Measurements from ENCODE around the gene FAM234B. TPM values are rescaled to one million over a fixed set of nuclear protein-coding genes. Genes with fewer than 3 reads are reported as not detected.
"Not testable (repeated sequence)": the region's sequence is repeated elsewhere in the genome, so short reads cannot be mapped to it uniquely, and the experiment has no call there.

The FAM234B gene
- total RNA-seq, 2 experiments from 2014 or later = 7.4 to 7.7 TPM

- Mint-ChIP-seq H3K36me3 (ENCODE audit: low read depth) (no peaks in the 10 kb centered on the region), H3K27ac (no peak overlapping the region), H3K27me3 (ENCODE audit: low read depth) (peaks cover 4% of the 10 kb centered on the region), H3K4me1 (ENCODE audit: low read depth) (no peaks in the 10 kb centered on the region), H3K4me3 (no peak overlapping the region), H3K9me3 (no peaks in the 10 kb centered on the region)
- CTCF ChIA-PET = interaction anchor here (0.6 to 1.6 kb wide), 3 partner anchors 174 to 186 kb away, joined by 3 to 6 read pairs (median 3); no protein-coding TSS in a partner anchor
- no peak for DNase-seq
- intact Hi-C loops (cut with micrococcal nuclease) = no loop called here
Observed at GRCh38 chr12:13026286-13026685, 17.9 kb upstream of the FAM234B start.

GRCh38 chr12:13027032-13027431 is 17.1 kb upstream of the FAM234B start:
- Mint-ChIP-seq H3K4me3 (no peak overlapping the region), H3K27ac (no peak overlapping the region), H3K9me3 (no peaks in the 10 kb centered on the region), H3K36me3 (ENCODE audit: low read depth) (no peaks in the 10 kb centered on the region), H3K27me3 (ENCODE audit: low read depth) (peaks cover 4% of the 10 kb centered on the region), H3K4me1 (ENCODE audit: low read depth) (no peaks in the 10 kb centered on the region)
- DNase-seq = no peak
- CTCF ChIA-PET = no interaction called here
- intact Hi-C loops (cut with micrococcal nuclease) = no loop called here

- DNase-seq = no peak
- Mint-ChIP-seq H3K27ac (no peak overlapping the region), H3K36me3 (ENCODE audit: low read depth) (no peaks in the 10 kb centered on the region), H3K4me3 (no peak overlapping the region), H3K4me1 (ENCODE audit: low read depth) (no peaks in the 10 kb centered on the region), H3K9me3 (no peaks in the 10 kb centered on the region), H3K27me3 (ENCODE audit: low read depth) (peaks cover 4% of the 10 kb centered on the region)
- CTCF ChIA-PET = no interaction called here
- intact Hi-C loops (cut with micrococcal nuclease) = no loop called here
Observed at GRCh38 chr12:13027508-13027907, 16.7 kb upstream of the FAM234B start.

- Mint-ChIP-seq H3K36me3 (ENCODE audit: low read depth) (no peaks in the 10 kb centered on the region), H3K27me3 (ENCODE audit: low read depth) (peaks cover 4% of the 10 kb centered on the region), H3K27ac (no peak overlapping the region), H3K9me3 (no peaks in the 10 kb centered on the region), H3K4me1 (ENCODE audit: low read depth) (no peaks in the 10 kb centered on the region), H3K4me3 (no peak overlapping the region)
- intact Hi-C loops (cut with micrococcal nuclease) = no loop called here
- no peak for DNase-seq
- CTCF ChIA-PET = no interaction called here
Observed at GRCh38 chr12:13028825-13029570, 15.2 kb upstream of the FAM234B start.

- DNase-seq = no peak
- Mint-ChIP-seq H3K4me1 (ENCODE audit: low read depth) (no peaks in the 10 kb centered on the region), H3K27me3 (ENCODE audit: low read depth) (peaks cover 4% of the 10 kb centered on the region), H3K9me3 (no peaks in the 10 kb centered on the region), H3K36me3 (ENCODE audit: low read depth) (no peaks in the 10 kb centered on the region), H3K4me3 (no peak overlapping the region), H3K27ac (no peak overlapping the region)
- intact Hi-C loops (cut with micrococcal nuclease) = no loop called here
- CTCF ChIA-PET = interaction anchor here (1.2 kb wide), 1 partner anchor 10 kb away, joined by 3 read pairs; no protein-coding TSS in a partner anchor
Observed at GRCh38 chr12:13030541-13031291, 13.5 kb upstream of the FAM234B start.

- no peak for DNase-seq
- H3K36me3 Mint-ChIP-seq (ENCODE audit: low read depth) = no peaks in the 10 kb centered on the region
Observed at GRCh38 chr12:13032164-13032563, 12.0 kb upstream of the FAM234B start.

GRCh38 chr12:13033476-13033875 is 10.7 kb upstream of the FAM234B start:
- no peaks in the 10 kb centered on the region for H3K36me3 Mint-ChIP-seq (ENCODE audit: low read depth)
- no peak for DNase-seq
- no peak overlapping the region for H3K4me3 Mint-ChIP-seq
- CTCF ChIA-PET = no interaction called here
- H3K9me3 Mint-ChIP-seq = no peaks in the 10 kb centered on the region
- intact Hi-C loops (cut with micrococcal nuclease) = no loop called here
- H3K27ac Mint-ChIP-seq = no peak overlapping the region
- no peaks in the 10 kb centered on the region for H3K27me3 Mint-ChIP-seq (ENCODE audit: low read depth)
- H3K4me1 Mint-ChIP-seq (ENCODE audit: low read depth) = no peaks in the 10 kb centered on the region

More at GRCh38 chr12:13032164-13032563, 12.0 kb upstream of the FAM234B start:
- H3K27ac Mint-ChIP-seq = no peak overlapping the region
- H3K4me3 Mint-ChIP-seq = no peak overlapping the region
- H3K9me3 Mint-ChIP-seq = no peaks in the 10 kb centered on the region
- CTCF ChIA-PET = no interaction called here
- intact Hi-C loops (cut with micrococcal nuclease) = no loop called here
- H3K27me3 Mint-ChIP-seq (ENCODE audit: low read depth) = peaks cover 4% of the 10 kb centered on the region
- no peaks in the 10 kb centered on the region for H3K4me1 Mint-ChIP-seq (ENCODE audit: low read depth)

- CTCF ChIA-PET; intact Hi-C loops (cut with micrococcal nuclease): not testable (repeated sequence)
Observed at GRCh38 chr12:13035335-13035734, 8.8 kb upstream of the FAM234B start.

GRCh38 chr12:13036881-13037280 is 7.3 kb upstream of the FAM234B start:
- H3K4me1 Mint-ChIP-seq (ENCODE audit: low read depth) = no peaks in the 10 kb centered on the region

More at GRCh38 chr12:13035335-13035734, 8.8 kb upstream of the FAM234B start:
- H3K27ac Mint-ChIP-seq; H3K9me3 Mint-ChIP-seq; H3K4me1 Mint-ChIP-seq (ENCODE audit: low read depth); H3K27me3 Mint-ChIP-seq (ENCODE audit: low read depth); DNase-seq; H3K36me3 Mint-ChIP-seq (ENCODE audit: low read depth); H3K4me3 Mint-ChIP-seq: not testable (repeated sequence)

GRCh38 chr12:13038491-13039161 is 5.6 kb upstream of the FAM234B start:
- no peaks in the 10 kb centered on the region for H3K4me1 Mint-ChIP-seq (ENCODE audit: low read depth)
- CTCF ChIA-PET = interaction anchor here (0.5 to 0.7 kb wide), 2 partner anchors 25 to 302 kb away, joined by 3 read pairs; no protein-coding TSS in a partner anchor
- intact Hi-C loops (cut with micrococcal nuclease) = no loop called here
- no peaks in the 10 kb centered on the region for H3K9me3 Mint-ChIP-seq
- H3K36me3 Mint-ChIP-seq (ENCODE audit: low read depth) = no peaks in the 10 kb centered on the region
- H3K4me3 Mint-ChIP-seq = no peak overlapping the region
- no peaks in the 10 kb centered on the region for H3K27me3 Mint-ChIP-seq (ENCODE audit: low read depth)
- DNase-seq = no peak
- H3K27ac Mint-ChIP-seq = no peak overlapping the region

More at GRCh38 chr12:13036881-13037280, 7.3 kb upstream of the FAM234B start:
- no peaks in the 10 kb centered on the region for H3K27me3 Mint-ChIP-seq (ENCODE audit: low read depth)
- H3K9me3 Mint-ChIP-seq = no peaks in the 10 kb centered on the region
- no peak overlapping the region for H3K27ac Mint-ChIP-seq
- no peak overlapping the region for H3K4me3 Mint-ChIP-seq
- no peaks in the 10 kb centered on the region for H3K36me3 Mint-ChIP-seq (ENCODE audit: low read depth)
- intact Hi-C loops (cut with micrococcal nuclease) = no loop called here
- DNase-seq = no peak
- CTCF ChIA-PET = no interaction called here

- Mint-ChIP-seq H3K36me3 (ENCODE audit: low read depth) (no peaks in the 10 kb centered on the region), H3K4me3 (no peak overlapping the region), H3K27me3 (ENCODE audit: low read depth) (no peaks in the 10 kb centered on the region), H3K4me1 (ENCODE audit: low read depth) (no peaks in the 10 kb centered on the region), H3K27ac (no peak overlapping the region), H3K9me3 (no peaks in the 10 kb centered on the region)
- no peak for DNase-seq
- intact Hi-C loops (cut with micrococcal nuclease) = no loop called here
- CTCF ChIA-PET = interaction anchor here (0.6 to 1.1 kb wide), 3 partner anchors 149 to 189 kb away, joined by 3 to 4 read pairs (median 3); no protein-coding TSS in a partner anchor
Observed at GRCh38 chr12:13039328-13039956, 4.7 kb upstream of the FAM234B start.

GRCh38 chr12:13041224-13041623 is 3.0 kb upstream of the FAM234B start:
- H3K9me3 Mint-ChIP-seq = no peaks in the 10 kb centered on the region
- peaks cover 9% of the 10 kb centered on the region for H3K4me1 Mint-ChIP-seq (ENCODE audit: low read depth)
- H3K4me3 Mint-ChIP-seq = no peak overlapping the region
- CTCF ChIA-PET = interaction anchor here (1.3 kb wide), 1 partner anchor 11 kb away, joined by 3 read pairs; no protein-coding TSS in a partner anchor
- H3K27me3 Mint-ChIP-seq (ENCODE audit: low read depth) = no peaks in the 10 kb centered on the region
- no peaks in the 10 kb centered on the region for H3K36me3 Mint-ChIP-seq (ENCODE audit: low read depth)
- DNase-seq = no peak
- no peak overlapping the region for H3K27ac Mint-ChIP-seq
- intact Hi-C loops (cut with micrococcal nuclease) = loop anchor here (5.0 kb wide), 1 partner anchor 229 kb away; the partner anchor contains the start of gene DDX47
